Retina (tissue), 1 donor: ENCODE measurements around the gene POLR2M.
A peak's percentile ranks its signal among the peaks of the same experiment; 100 is the strongest.

Experiments
- DNase-seq: peaks from one replicate; pipeline ENCODE4 v3.0.0-alpha.2; 2016

Gene POLR2M

GRCh38 chr15:57692709-57693108, 13.8 kb upstream of the POLR2M start:
- no peak for DNase-seq

- no peak for DNase-seq
Measured at GRCh38 chr15:57694279-57694678, 12.2 kb upstream of the POLR2M start.

GRCh38 chr15:57696146-57696545, 10.4 kb upstream of the POLR2M start:
- DNase-seq: peak; percentile 9

GRCh38 chr15:57697588-57697987, 8.9 kb upstream of the POLR2M start:
- DNase-seq: no peak

GRCh38 chr15:57698243-57698642, 8.3 kb upstream of the POLR2M start:
- DNase-seq: no peak

GRCh38 chr15:57698991-57699390, 7.5 kb upstream of the POLR2M start:
- no peak for DNase-seq

GRCh38 chr15:57703387-57703786, 3.1 kb upstream of the POLR2M start:
- DNase-seq: no peak

GRCh38 chr15:57704441-57704840, 2.1 kb upstream of the POLR2M start:
- no peak for DNase-seq

GRCh38 chr15:57705746-57706404, 639 bp upstream of the POLR2M start:
- DNase-seq: no peak

GRCh38 chr15:57708047-57708446, 1.5 kb downstream of the POLR2M start:
- no peak for DNase-seq

- no peak for DNase-seq
Measured at GRCh38 chr15:57718309-57718708, 11.8 kb downstream of the POLR2M start.

- no peak for DNase-seq
Measured at GRCh38 chr15:57720867-57721266, 14.4 kb downstream of the POLR2M start.

- no peak for DNase-seq
Measured at GRCh38 chr15:57726411-57726810, 19.9 kb downstream of the POLR2M start.

- DNase-seq: no peak
Measured at GRCh38 chr15:57727031-57727430, 20.5 kb downstream of the POLR2M start.

GRCh38 chr15:57728436-57728835, 21.9 kb downstream of the POLR2M start:
- no peak for DNase-seq

GRCh38 chr15:57730876-57731275, 24.4 kb downstream of the POLR2M start:
- no peak for DNase-seq

- DNase-seq: no peak
Measured at GRCh38 chr15:57731530-57732103, 25.1 kb downstream of the POLR2M start.

- DNase-seq: peak; percentile 50
Measured at GRCh38 chr15:57732526-57733331, 26.2 kb downstream of the POLR2M start.

- DNase-seq: no peak
Measured at GRCh38 chr15:57734860-57735259, 28.3 kb downstream of the POLR2M start.

- DNase-seq: no peak
Measured at GRCh38 chr15:57735431-57735830, 28.9 kb downstream of the POLR2M start.

GRCh38 chr15:57735891-57736290, 29.4 kb downstream of the POLR2M start:
- no peak for DNase-seq

GRCh38 chr15:57736591-57736990, 30.1 kb downstream of the POLR2M start:
- no peak for DNase-seq

GRCh38 chr15:57738734-57739237, 32.3 kb downstream of the POLR2M start:
- DNase-seq: no peak

- DNase-seq: no peak
Measured at GRCh38 chr15:57740048-57740447, 33.5 kb downstream of the POLR2M start.
